HCT116 (cell line): ENCODE results near the gene KRTAP5-5. TPM values are rescaled to one million over a fixed set of nuclear protein-coding genes. Genes with fewer than 3 reads are reported as not detected.
"Not testable (repeated sequence)": the region's sequence is repeated elsewhere in the genome, so short reads cannot be mapped to it uniquely, and the experiment has no call there.

Source experiments
- ATAC-seq: fragments of 200-7000 bp; cut with Tn5 transposase; 2 replicates; pipeline ENCODE4 v1.9.1; 2020; ENCODE audit warnings: mild to moderate bottlenecking, moderate library complexity
- BruUV-seq: library from RNA; stranded (reverse); fragments of 400-500 nt; replicated peaks from 2 replicates; lab custom pipeline; 2021; lab: Mats Ljungman, UMichigan
- CTCF ChIA-PET: fragments of 300-600 bp; sonication (Branson Sonifier 250); formaldehyde crosslinking; loops from one replicate; lab custom pipeline; 2021; ENCODE audit warnings: antibody characterized with exemption; lab: Charles Lee
- POLR2A ChIA-PET: fragments of 300-600, 350-600 bp; sonication (Branson Sonifier 250); formaldehyde crosslinking; loops from one replicate; lab custom pipeline; 2021; ENCODE audit warnings: antibody characterized with exemption; lab: Charles Lee
- RAD21 ChIA-PET, 2 experiments: fragments of 300-600 bp; sonication (Branson Sonifier 250); formaldehyde crosslinking; loops; one replicate each; lab custom pipeline; 2023; ENCODE audit warnings: low total read pairs in 2 of 2; ENCODE audit not compliant: uncharacterized antibody in 2 of 2, unreplicated experiment in 2 of 2, low non-redundant PET in 1 of 2; lab: Charles Lee
- DNase-seq: peaks from one replicate; pipeline ENCODE4 v3.0.0-alpha.2; 2010; ENCODE audit warnings: low read depth, low spot score
- H2AFZ ChIP-seq: fragments of 200-600 bp; shearing (Covaris generic), sonication (generic); 2 replicates; pipeline ENCODE4 v1.6.1; 2017; ENCODE audit warnings: low read depth, mixed run types, mixed read lengths, antibody characterized with exemption, low read length; ENCODE audit not compliant: poor library complexity, severe bottlenecking
- H3K27ac ChIP-seq: 2 replicates; pipeline ENCODE4 v1.5.1; 2012; ENCODE audit warnings: low read depth, low read length
- H3K27me3 ChIP-seq: fragments of 200-600 bp; sonication (generic); 2 replicates; pipeline ENCODE4 v1.6.1; 2016; ENCODE audit warnings: mixed run types, low read length, mixed read lengths; ENCODE audit not compliant: insufficient read depth
- H3K36me3 ChIP-seq, 2 experiments: fragments of 200-500 bp in 1 of 2; fragments of 200-600 bp in 1 of 2; sonication (Bioruptor generic) in 1 of 2; sonication (generic) in 1 of 2; 2 replicates each; pipeline versions ENCODE4 v1.5.1 to v1.6.1; 2014 to 2016; ENCODE audit warnings: low read length in 2 of 2, inconsistent platforms in 1 of 2, mixed read lengths in 1 of 2, mixed run types in 1 of 2; ENCODE audit not compliant: insufficient read depth in 2 of 2, control insufficient read depth in 1 of 2
- H3K4me1 ChIP-seq, 2 experiments: fragments of 200-600 bp in 1 of 2; sonication (generic) in 1 of 2; 2 replicates each; pipeline versions ENCODE4 v1.5.1 to v1.6.1; 2012 to 2017; ENCODE audit warnings: low read length in 2 of 2, inconsistent platforms in 1 of 2, mild to moderate bottlenecking in 1 of 2, mixed read lengths in 1 of 2, mixed run types in 1 of 2, moderate library complexity in 1 of 2; ENCODE audit not compliant: insufficient read depth in 2 of 2, control insufficient read depth in 1 of 2
- H3K4me2 ChIP-seq: fragments of 200-600 bp; sonication (generic); 2 replicates; pipeline ENCODE4 v1.6.1; 2017; ENCODE audit warnings: mixed run types, low read length, mixed read lengths
- H3K4me3 ChIP-seq, 2 experiments: fragments of 200-600 bp in 1 of 2; sonication (generic) in 1 of 2; replicated peaks in 1 of 2; 2 replicates each; pipeline ENCODE4 v1.5.1; 2011 to 2016; ENCODE audit warnings: low read length in 2 of 2, control low read depth in 1 of 2, low read depth in 1 of 2, mild to moderate bottlenecking in 1 of 2, mixed read lengths in 1 of 2, mixed run types in 1 of 2
- H3K79me2 ChIP-seq: fragments of 200-600 bp; sonication (generic); 2 replicates; pipeline ENCODE4 v1.6.1; 2017; ENCODE audit warnings: mild to moderate bottlenecking, mixed run types, low read length, moderate library complexity, mixed read lengths; ENCODE audit not compliant: insufficient read depth
- H3K9ac ChIP-seq: fragments of 200-600 bp; sonication (generic); 2 replicates; pipeline ENCODE4 v1.6.1; 2016; ENCODE audit warnings: low read length, mixed read lengths
- H3K9me2 ChIP-seq: fragments of 200-600 bp; sonication (generic), shearing (Covaris generic); 2 replicates; pipeline ENCODE4 v1.6.1; 2017; ENCODE audit warnings: mixed run types, mild to moderate bottlenecking, moderate library complexity; ENCODE audit not compliant: insufficient read depth
- H3K9me3 ChIP-seq, 2 experiments: fragments of 200-500 bp in 1 of 2; fragments of 200-600 bp in 1 of 2; sonication (Bioruptor generic) in 1 of 2; sonication (generic) in 1 of 2; 2 replicates each; pipeline ENCODE4 v1.6.1; 2014 to 2017; ENCODE audit warnings: low read length in 2 of 2, mixed read lengths in 2 of 2, inconsistent platforms in 1 of 2, low read depth in 1 of 2, mild to moderate bottlenecking in 1 of 2, mixed run types in 1 of 2, moderate library complexity in 1 of 2; ENCODE audit not compliant: control insufficient read depth in 1 of 2, insufficient read depth in 1 of 2
- H4K20me1 ChIP-seq: fragments of 200-600 bp; sonication (generic), shearing (Covaris generic); 2 replicates; pipeline ENCODE4 v1.6.1; 2017; ENCODE audit warnings: mixed run types, mild to moderate bottlenecking, moderate library complexity; ENCODE audit not compliant: insufficient read depth
- CBX3 ChIP-seq: IDR thresholded peaks from 2 replicates; pipeline ENCODE4 v1.6.1; 2012; ENCODE audit warnings: low read depth
- EGR1 ChIP-seq: IDR thresholded peaks from 2 replicates; pipeline ENCODE4 v1.6.1; 2012; ENCODE audit warnings: low read depth
- EZH2 ChIP-seq: fragments of 200-600 bp; sonication (generic); IDR thresholded peaks from 2 replicates; pipeline ENCODE4 v1.6.1; 2017; ENCODE audit warnings: antibody characterized with exemption, mixed run types
- EZH2phosphoT487 ChIP-seq: fragments of 200-600 bp; IDR thresholded peaks from 2 replicates; pipeline ENCODE4 v1.6.1; 2018; ENCODE audit warnings: antibody characterized with exemption, borderline replicate concordance
- MAX ChIP-seq: IDR thresholded peaks from 2 replicates; pipeline ENCODE4 v1.6.1; 2012
- POLR2AphosphoS5 ChIP-seq: IDR thresholded peaks from 2 replicates; pipeline ENCODE4 v1.6.1; 2011; ENCODE audit warnings: mild to moderate bottlenecking, low read depth, low read length, moderate library complexity
- RAD21 ChIP-seq: IDR thresholded peaks from 2 replicates; pipeline ENCODE4 v1.6.1; 2012; ENCODE audit warnings: low read depth, mild to moderate bottlenecking
- SIN3A ChIP-seq: IDR thresholded peaks from 2 replicates; pipeline ENCODE4 v1.6.1; 2012; ENCODE audit warnings: low read depth
- SP1 ChIP-seq: IDR thresholded peaks from 2 replicates; pipeline ENCODE4 v1.6.1; 2012; ENCODE audit warnings: low read depth
- SRF ChIP-seq: IDR thresholded peaks from 2 replicates; pipeline ENCODE4 v1.6.1; 2012; ENCODE audit warnings: low read depth
- YY1 ChIP-seq: IDR thresholded peaks from 2 replicates; pipeline ENCODE4 v1.6.1; 2011; ENCODE audit warnings: low read length, low read depth, moderate library complexity, mild to moderate bottlenecking; ENCODE audit not compliant: insufficient replicate concordance; ENCODE audit errors: extremely low read depth
- ZFX ChIP-seq: fragments of 450-650 bp; IDR thresholded peaks from 2 replicates; pipeline ENCODE4 v1.6.1; 2017
- intact Hi-C: fragments of 100-400 bp; cut with micrococcal nuclease; formaldehyde crosslinking; loops from 2 replicates; pipeline ENCODE4 v1.10.0; 2022
- total RNA-seq: library from RNA; stranded (reverse); gene quantifications from one replicate; pipeline ENCODE4 v1.2.1, GENCODE V29; 2021; ENCODE audit not compliant: unreplicated experiment
- TF ChIP-seq, protein P1 (sequence below), 3 experiments: fragments of 200-600 bp in 1 of 3; sonication (generic) in 1 of 3; IDR thresholded peaks in 2 of 3; conservative IDR thresholded peaks in 1 of 3; 2 replicates each; pipeline ENCODE4 v1.5.1; 2012 to 2017; ENCODE audit warnings: low read depth in 2 of 3, low read length in 2 of 3, antibody characterized with exemption in 1 of 3, borderline replicate concordance in 1 of 3, control low read depth in 1 of 3, mild to moderate bottlenecking in 1 of 3, mixed read lengths in 1 of 3, mixed run types in 1 of 3, moderate library complexity in 1 of 3; ENCODE audit not compliant: insufficient read depth in 1 of 3

KRTAP5-5 gene
- total RNA-seq, 1 experiment from 2014 or later = not detected

GRCh38 chr11:1607156-1607845, 22.3 kb upstream of the KRTAP5-5 start:
- intact Hi-C loops, H3K27ac ChIP-seq, H3K4me1 ChIP-seq, H3K27me3 ChIP-seq, POLR2A ChIA-PET, ATAC-seq, H3K36me3 ChIP-seq, H3K4me3 ChIP-seq, RAD21 ChIA-PET, DNase-seq, H3K9me3 ChIP-seq, H3K4me2 ChIP-seq, H3K9me2 ChIP-seq, H3K79me2 ChIP-seq, CTCF ChIA-PET, H3K9ac ChIP-seq, H2AFZ ChIP-seq, BruUV-seq, H4K20me1 ChIP-seq: not testable (repeated sequence)

- BruUV-seq, H3K4me2 ChIP-seq, H3K79me2 ChIP-seq, ATAC-seq, H3K27ac ChIP-seq, DNase-seq, POLR2A ChIA-PET, H3K9me3 ChIP-seq, H2AFZ ChIP-seq, H3K9me2 ChIP-seq, H3K4me3 ChIP-seq, H3K4me1 ChIP-seq, H3K9ac ChIP-seq, H4K20me1 ChIP-seq, CTCF ChIA-PET, H3K36me3 ChIP-seq, intact Hi-C loops, RAD21 ChIA-PET, H3K27me3 ChIP-seq: not testable (repeated sequence)
Measured at GRCh38 chr11:1607901-1608300, 21.7 kb upstream of the KRTAP5-5 start.

GRCh38 chr11:1608363-1608762, 21.2 kb upstream of the KRTAP5-5 start, which contains the start of gene KRTAP5-3:
Gene KRTAP5-3, minus strand, starts transcription at chr11:1608463. Its CDS starts 78 bp downstream, at chr11:1608385.
- no peak for ATAC-seq
- TF ChIP-seq EZH2phosphoT487 (no peak), SIN3A (no peak), POLR2AphosphoS5 (no peak), EGR1 (no peak), RAD21 (no peak), SRF (no peak), CBX3 (no peak), YY1 (no peak), SP1 (no peak), MAX (no peak), EZH2 (no peak), ZFX (no peak)
- TF ChIP-seq, protein P1, sequence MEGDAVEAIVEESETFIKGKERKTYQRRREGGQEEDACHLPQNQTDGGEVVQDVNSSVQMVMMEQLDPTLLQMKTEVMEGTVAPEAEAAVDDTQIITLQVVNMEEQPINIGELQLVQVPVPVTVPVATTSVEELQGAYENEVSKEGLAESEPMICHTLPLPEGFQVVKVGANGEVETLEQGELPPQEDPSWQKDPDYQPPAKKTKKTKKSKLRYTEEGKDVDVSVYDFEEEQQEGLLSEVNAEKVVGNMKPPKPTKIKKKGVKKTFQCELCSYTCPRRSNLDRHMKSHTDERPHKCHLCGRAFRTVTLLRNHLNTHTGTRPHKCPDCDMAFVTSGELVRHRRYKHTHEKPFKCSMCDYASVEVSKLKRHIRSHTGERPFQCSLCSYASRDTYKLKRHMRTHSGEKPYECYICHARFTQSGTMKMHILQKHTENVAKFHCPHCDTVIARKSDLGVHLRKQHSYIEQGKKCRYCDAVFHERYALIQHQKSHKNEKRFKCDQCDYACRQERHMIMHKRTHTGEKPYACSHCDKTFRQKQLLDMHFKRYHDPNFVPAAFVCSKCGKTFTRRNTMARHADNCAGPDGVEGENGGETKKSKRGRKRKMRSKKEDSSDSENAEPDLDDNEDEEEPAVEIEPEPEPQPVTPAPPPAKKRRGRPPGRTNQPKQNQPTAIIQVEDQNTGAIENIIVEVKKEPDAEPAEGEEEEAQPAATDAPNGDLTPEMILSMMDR (IDR thresholded peaks at IDR 0.05 in 2 of 3, conservative IDR thresholded peaks at IDR 0.05 in 1 of 3; ENCODE audit: borderline replicate concordance in 1 of 3, insufficient read depth in 1 of 3, low read depth in 2 of 3, low read length in 2 of 3) = no peak

More at GRCh38 chr11:1608363-1608762, 21.2 kb upstream of the KRTAP5-5 start, which contains the start of gene KRTAP5-3:
- Histone ChIP-seq H3K27me3 (no peaks in the 10 kb centered on the region; the same call in 1 of the 2 replicates), H3K9me2 (no peaks in the 10 kb centered on the region), H3K4me3 (no peak within 1 kb of the TSS), H3K9ac (no peak within 1 kb of the TSS), H3K27ac (no peak within 1 kb of the TSS), H4K20me1 (no peaks in the 10 kb centered on the region), H3K4me2 (no peak within 1 kb of the TSS), H3K4me1 (no peaks in the 10 kb centered on the region), H3K79me2 (no peaks in the 10 kb centered on the region), H3K9me3 (no peaks in the 10 kb centered on the region), H3K36me3 (no peaks in the 10 kb centered on the region), H2AFZ (no peak within 1 kb of the TSS)
- BruUV-seq = no TSS peak
- intact Hi-C loops = no loop called here
- RAD21 ChIA-PET = no interaction called here
- POLR2A ChIA-PET = no interaction called here
- no peak for DNase-seq
- CTCF ChIA-PET = no interaction called here
